SJCRH30 (cell line): ENCODE measurements around the gene MAN2B2. TPM values are rescaled to one million over a fixed set of nuclear protein-coding genes. Genes with fewer than 3 reads are reported as not detected.

Experiments used
- DNase-seq, 2 experiments: peaks; one replicate each; pipeline ENCODE4 v3.0.0-alpha.2; 2015 to 2020
- H3K27ac ChIP-seq: fragments of 250-450 bp; sonication (Bioruptor Pico); 2 replicates; pipeline ENCODE4 v1.5.1; 2020; ENCODE audit warnings: mild to moderate bottlenecking, moderate library complexity
- H3K27me3 ChIP-seq: fragments of 250-450 bp; sonication (Bioruptor Pico); 2 replicates; pipeline ENCODE4 v1.5.1; 2020; ENCODE audit warnings: mild to moderate bottlenecking, moderate library complexity
- H3K36me3 ChIP-seq: fragments of 250-450 bp; sonication (Bioruptor Pico); 2 replicates; pipeline ENCODE4 v1.5.1; 2020; ENCODE audit warnings: mild to moderate bottlenecking, moderate library complexity
- H3K4me1 ChIP-seq: fragments of 250-450 bp; sonication (Bioruptor Pico); 2 replicates; pipeline ENCODE4 v1.5.1; 2020; ENCODE audit warnings: mild to moderate bottlenecking, moderate library complexity
- H3K4me3 ChIP-seq: fragments of 250-450 bp; sonication (Bioruptor Pico); 2 replicates; pipeline ENCODE4 v1.5.1; 2020; ENCODE audit warnings: mild to moderate bottlenecking, moderate library complexity
- H3K9me3 ChIP-seq: fragments of 250-450 bp; sonication (Bioruptor Pico); replicated peaks from 2 replicates; pipeline ENCODE4 v1.5.1; 2020; ENCODE audit warnings: mild to moderate bottlenecking, moderate library complexity
- total RNA-seq: library from RNA; depleted of rRNA; stranded (reverse); fragments of >200 nt; shearing (Covaris generic); gene quantifications from 2 replicates; pipeline ENCODE4 v1.2.3, GENCODE V29; 2014

The MAN2B2 gene
- total RNA-seq, 1 experiment from 2014 or later, result 9.1 TPM

DNA sequence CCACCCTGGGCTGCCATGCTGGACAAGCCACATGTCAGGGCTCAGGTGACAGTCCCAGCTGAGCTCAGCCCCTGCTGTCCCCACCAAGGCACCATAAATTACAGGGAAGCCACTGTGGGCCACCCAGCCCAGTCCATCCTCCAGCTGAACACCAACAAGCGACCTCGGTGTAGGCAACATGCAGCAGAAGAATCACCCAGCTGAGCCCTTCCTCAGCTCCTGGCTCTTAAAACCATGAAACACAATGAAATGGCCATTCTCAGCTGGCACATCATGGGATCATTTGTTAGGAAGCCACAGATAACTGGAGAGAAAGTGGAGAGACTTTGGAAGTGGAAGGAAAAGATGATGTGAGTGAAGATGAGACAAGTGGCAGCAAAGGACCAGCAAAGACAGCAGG, 23.3 kb upstream of the MAN2B2 start:
- Histone ChIP-seq H3K36me3 (no peaks in the 10 kb centered on the region), H3K9me3 (no peaks in the 10 kb centered on the region), H3K4me1 (no peaks in the 10 kb centered on the region), H3K27ac (no peak overlapping the region), H3K4me3 (no peak overlapping the region), H3K27me3 (peaks cover 8% of the 10 kb centered on the region)
- no peak for DNase-seq

- no peak overlapping the region for H3K27ac ChIP-seq
- no peaks in the 10 kb centered on the region for H3K4me1 ChIP-seq
- peaks cover 17% of the 10 kb centered on the region for H3K27me3 ChIP-seq
- no peak for DNase-seq
- no peaks in the 10 kb centered on the region for H3K36me3 ChIP-seq
- no peaks in the 10 kb centered on the region for H3K9me3 ChIP-seq
- no peak overlapping the region for H3K4me3 ChIP-seq
Observed at GRCh38 chr4:6555519-6555918, 19.5 kb upstream of the MAN2B2 start.

- DNase-seq, result no peak
- H3K27ac ChIP-seq, result no peak overlapping the region
- H3K36me3 ChIP-seq, result no peaks in the 10 kb centered on the region
- no peaks in the 10 kb centered on the region for H3K9me3 ChIP-seq
- H3K4me1 ChIP-seq, result no peaks in the 10 kb centered on the region
- peaks cover 25% of the 10 kb centered on the region for H3K27me3 ChIP-seq
- no peak overlapping the region for H3K4me3 ChIP-seq
Observed at GRCh38 chr4:6556263-6556662, 18.7 kb upstream of the MAN2B2 start.

GRCh38 chr4:6557185-6557584, 17.8 kb upstream of the MAN2B2 start:
- Histone ChIP-seq H3K36me3 (no peaks in the 10 kb centered on the region), H3K4me3 (no peak overlapping the region), H3K9me3 (no peaks in the 10 kb centered on the region), H3K27ac (no peak overlapping the region), H3K4me1 (no peaks in the 10 kb centered on the region), H3K27me3 (peaks cover 32% of the 10 kb centered on the region)
- no peak for DNase-seq

GRCh38 chr4:6557856-6558255, 17.1 kb upstream of the MAN2B2 start:
- no peak overlapping the region for H3K4me3 ChIP-seq
- H3K9me3 ChIP-seq, result no peaks in the 10 kb centered on the region
- no peak overlapping the region for H3K27ac ChIP-seq
- DNase-seq, result no peak
- peaks cover 32% of the 10 kb centered on the region for H3K27me3 ChIP-seq
- H3K36me3 ChIP-seq, result no peaks in the 10 kb centered on the region
- no peaks in the 10 kb centered on the region for H3K4me1 ChIP-seq

DNA sequence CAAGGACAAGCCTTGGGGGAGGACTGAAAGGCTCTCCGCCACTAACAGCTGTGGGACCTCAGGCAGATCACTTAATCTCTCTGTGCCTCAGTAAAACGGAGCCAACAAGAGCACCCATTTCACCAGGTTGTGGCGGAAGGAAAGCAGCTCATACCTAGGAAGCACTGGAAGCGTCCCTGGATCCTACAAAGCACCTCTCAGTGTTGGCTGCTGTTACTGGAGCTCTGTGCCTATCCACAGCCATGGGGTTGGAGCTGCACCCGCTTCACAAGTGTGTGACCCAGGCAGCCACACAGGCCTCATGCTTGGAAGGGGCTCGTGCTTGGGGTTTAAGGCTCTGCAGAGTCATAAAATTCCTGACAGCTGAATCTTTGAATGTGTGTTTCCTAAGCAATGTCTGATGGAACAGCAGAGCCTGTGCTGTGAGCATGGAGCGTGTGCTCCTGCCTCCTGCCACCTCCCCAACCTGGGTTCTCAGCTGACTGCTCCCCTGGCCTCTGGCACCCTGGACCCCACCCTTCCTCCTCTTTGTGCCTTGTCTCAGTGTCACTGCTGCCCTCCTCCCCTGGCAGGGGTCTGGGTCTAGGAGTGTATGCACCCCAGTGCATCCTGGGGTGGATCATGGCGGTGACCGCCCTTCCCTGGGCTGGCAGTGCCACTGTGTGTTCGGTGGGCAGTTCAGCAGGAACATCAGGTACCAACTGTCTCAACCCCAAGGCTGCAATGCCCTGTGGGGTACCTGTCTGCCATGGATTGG, 14.4 kb upstream of the MAN2B2 start:
- Histone ChIP-seq H3K36me3 (no peaks in the 10 kb centered on the region), H3K9me3 (no peaks in the 10 kb centered on the region), H3K4me1 (no peaks in the 10 kb centered on the region), H3K4me3 (no peak overlapping the region), H3K27me3 (peaks cover 27% of the 10 kb centered on the region), H3K27ac (no peak overlapping the region)
- no peak for DNase-seq

GRCh38 chr4:6561173-6561516, 13.8 kb upstream of the MAN2B2 start:
- no peaks in the 10 kb centered on the region for H3K9me3 ChIP-seq
- H3K4me1 ChIP-seq, result no peaks in the 10 kb centered on the region
- no peak overlapping the region for H3K27ac ChIP-seq
- H3K27me3 ChIP-seq, result peaks cover 27% of the 10 kb centered on the region
- DNase-seq, result no peak
- no peak overlapping the region for H3K4me3 ChIP-seq
- no peaks in the 10 kb centered on the region for H3K36me3 ChIP-seq

GRCh38 chr4:6561706-6562371, 13.2 kb upstream of the MAN2B2 start:
- H3K27me3 ChIP-seq, result peaks cover 27% of the 10 kb centered on the region
- DNase-seq, result no peak

DNA sequence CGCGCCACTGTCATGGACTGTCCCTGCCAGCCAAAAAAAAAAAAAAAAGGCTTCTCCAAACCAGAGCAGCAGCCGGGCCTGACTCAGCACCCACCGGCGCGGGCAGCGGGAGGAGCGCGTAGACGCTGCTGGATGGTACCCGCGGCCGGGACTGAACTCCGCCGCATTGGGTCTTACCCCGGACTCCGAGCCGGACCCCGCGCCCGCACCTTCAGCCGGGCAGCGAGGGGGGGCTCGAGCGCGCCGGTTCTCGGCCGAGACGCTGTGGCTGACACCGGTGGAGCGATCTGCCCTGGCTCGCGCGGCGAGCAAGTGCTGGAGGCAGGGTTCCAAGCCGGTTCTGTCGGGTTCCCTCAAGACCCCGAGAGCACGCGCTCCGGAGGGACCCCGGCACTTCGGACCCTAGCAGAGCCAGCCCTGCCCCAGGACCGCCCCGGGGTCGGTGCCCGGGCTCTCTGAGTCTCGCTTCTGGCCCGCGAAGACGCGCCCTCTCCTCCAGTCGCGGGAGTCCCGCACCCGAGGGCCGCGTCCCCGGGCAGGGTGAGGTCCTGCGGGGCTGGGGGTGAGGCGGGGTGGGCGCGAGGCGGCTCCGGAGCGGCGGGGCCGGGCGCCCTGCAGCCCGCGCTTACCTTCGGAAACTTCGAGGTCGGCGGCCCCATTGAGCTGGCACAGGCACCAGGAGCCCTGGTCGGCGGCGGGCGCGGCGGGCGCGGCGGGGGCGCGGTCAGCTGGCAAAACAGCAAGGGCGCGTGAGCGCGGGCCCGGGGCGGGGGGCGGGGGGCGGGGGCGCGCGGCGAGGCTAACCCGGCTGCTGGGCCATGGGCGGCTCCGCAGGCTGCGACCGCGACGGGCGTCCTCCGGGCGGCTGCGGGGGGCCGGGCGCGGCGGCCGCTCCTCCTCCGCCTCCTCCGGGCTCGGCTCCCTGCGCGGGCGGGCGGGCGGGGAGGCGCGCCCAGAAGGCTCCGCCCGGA, 11.8 kb upstream of the MAN2B2 start:
- H3K27ac ChIP-seq, result no peak overlapping the region
- no peaks in the 10 kb centered on the region for H3K4me1 ChIP-seq
- DNase-seq, result no peak
- H3K9me3 ChIP-seq, result no peaks in the 10 kb centered on the region
- H3K36me3 ChIP-seq, result no peaks in the 10 kb centered on the region
- H3K4me3 ChIP-seq, result no peak overlapping the region
- peaks cover 24% of the 10 kb centered on the region for H3K27me3 ChIP-seq

More at GRCh38 chr4:6561706-6562371, 13.2 kb upstream of the MAN2B2 start:
- H3K36me3 ChIP-seq, result no peaks in the 10 kb centered on the region
- H3K9me3 ChIP-seq, result no peaks in the 10 kb centered on the region
- H3K4me3 ChIP-seq, result no peak overlapping the region
- no peaks in the 10 kb centered on the region for H3K4me1 ChIP-seq
- H3K27ac ChIP-seq, result no peak overlapping the region

DNA sequence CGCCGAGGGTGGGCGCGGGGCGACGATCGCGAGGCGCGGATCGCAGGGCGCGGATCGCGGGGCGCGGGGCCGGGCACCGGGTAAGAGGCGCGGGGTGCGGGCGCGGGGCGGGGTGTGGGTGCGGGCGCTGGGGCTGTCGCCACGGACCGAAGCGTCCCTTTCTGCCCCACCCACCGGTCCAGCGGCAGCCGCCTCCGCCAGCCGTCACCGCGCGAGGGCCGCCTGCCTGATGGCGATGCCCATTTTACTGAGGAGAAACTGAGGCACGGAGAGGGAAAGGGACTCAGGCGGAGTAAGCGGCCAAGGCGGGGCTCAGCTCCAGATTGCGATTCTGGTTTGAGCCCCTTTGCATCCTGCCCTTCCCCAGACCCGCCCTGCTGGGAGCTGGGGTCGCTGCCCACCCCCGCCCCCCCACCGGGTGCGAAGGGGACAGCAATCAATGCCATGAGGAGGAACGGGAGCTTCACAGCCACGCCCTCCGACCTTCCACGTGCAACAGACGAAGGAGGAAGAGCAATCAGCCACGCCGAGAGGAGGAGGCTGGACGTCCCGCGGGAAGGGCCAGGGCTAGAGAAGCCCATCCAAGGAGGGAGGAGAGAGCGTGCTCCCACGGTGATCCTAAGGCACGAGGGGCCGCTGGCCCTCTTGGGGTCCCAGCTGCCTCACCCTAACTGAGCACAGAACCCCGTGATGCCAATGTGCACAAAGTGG, 10.9 kb upstream of the MAN2B2 start:
- H3K4me3 ChIP-seq, result no peak overlapping the region
- H3K27me3 ChIP-seq, result peaks cover 19% of the 10 kb centered on the region
- DNase-seq, result no peak

DNA sequence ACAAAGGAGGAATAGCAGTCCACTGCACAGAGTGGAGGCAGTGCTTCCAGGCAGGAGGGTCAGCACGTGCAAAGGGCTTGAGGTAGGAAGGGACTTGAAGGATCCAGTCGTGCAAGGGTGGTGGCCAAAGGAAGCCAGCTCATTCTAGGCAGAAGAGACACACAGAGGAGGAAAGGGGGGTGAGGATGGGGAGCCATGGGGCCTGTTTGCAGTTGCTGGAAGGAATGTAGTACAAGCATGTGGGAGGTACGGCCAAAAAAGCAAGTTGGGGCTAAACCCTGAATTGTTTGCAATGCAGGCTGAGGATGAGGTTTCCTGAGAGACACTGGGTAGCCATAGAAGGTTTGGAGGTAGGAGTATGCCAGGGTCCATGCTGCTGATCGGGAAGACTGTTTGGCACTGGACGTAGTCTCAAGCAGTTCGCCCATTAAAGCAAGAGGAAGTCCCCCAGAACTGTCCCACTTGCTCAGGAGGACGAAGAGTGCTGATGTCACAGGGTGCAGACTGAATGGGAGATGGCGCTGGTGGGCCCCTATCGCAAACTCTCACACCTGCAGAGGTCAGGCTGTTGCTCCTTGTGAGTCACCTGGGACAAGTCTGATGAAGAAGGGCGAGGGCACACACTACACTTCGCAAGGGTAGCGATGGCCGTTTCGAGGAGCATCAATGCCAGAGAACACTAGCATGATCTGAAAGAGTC, 9.1 kb upstream of the MAN2B2 start:
- no peak overlapping the region for H3K4me3 ChIP-seq
- DNase-seq, result no peak
- peaks cover 6% of the 10 kb centered on the region; the same call in 1 of the 2 replicates for H3K4me1 ChIP-seq
- no peak overlapping the region for H3K27ac ChIP-seq
- no peaks in the 10 kb centered on the region for H3K9me3 ChIP-seq
- H3K27me3 ChIP-seq, result peaks cover 16% of the 10 kb centered on the region
- no peaks in the 10 kb centered on the region for H3K36me3 ChIP-seq

More for the DNA sequence above, 10.9 kb upstream of the MAN2B2 start:
- no peaks in the 10 kb centered on the region for H3K9me3 ChIP-seq
- no peak overlapping the region for H3K27ac ChIP-seq
- peaks cover 6% of the 10 kb centered on the region; the same call in 1 of the 2 replicates for H3K4me1 ChIP-seq
- H3K36me3 ChIP-seq, result no peaks in the 10 kb centered on the region

- peaks cover 10% of the 10 kb centered on the region for H3K27me3 ChIP-seq
- no peaks in the 10 kb centered on the region for H3K36me3 ChIP-seq
- H3K4me3 ChIP-seq, result no peak overlapping the region
- no peaks in the 10 kb centered on the region for H3K9me3 ChIP-seq
- peaks cover 6% of the 10 kb centered on the region; the same call in 1 of the 2 replicates for H3K4me1 ChIP-seq
- no peak for DNase-seq
- no peak overlapping the region for H3K27ac ChIP-seq
Observed at GRCh38 chr4:6566391-6567190, 8.4 kb upstream of the MAN2B2 start.

- no peak overlapping the region for H3K4me3 ChIP-seq
- no peak overlapping the region for H3K27ac ChIP-seq
- no peaks in the 10 kb centered on the region for H3K36me3 ChIP-seq
- no peaks in the 10 kb centered on the region for H3K9me3 ChIP-seq
- H3K27me3 ChIP-seq, result peaks cover 4% of the 10 kb centered on the region; the same call in 1 of the 2 replicates
- DNase-seq, result no peak
- peaks cover 6% of the 10 kb centered on the region; the same call in 1 of the 2 replicates for H3K4me1 ChIP-seq
Observed at GRCh38 chr4:6567218-6567617, 7.8 kb upstream of the MAN2B2 start.
